HG03139 (cell line): Measurements from ENCODE around the gene HMGN3.

Experiments
- ATAC-seq: cut with Tn5 transposase; IDR thresholded peaks from one replicate; pipeline ENCODE4 v1.9.1; 2021; ENCODE audit not compliant: unreplicated experiment

HMGN3 gene

GRCh38 chr6:79188107-79188506 lies 46.4 kb downstream of the HMGN3 start:
- ATAC-seq, result no peak

DNA sequence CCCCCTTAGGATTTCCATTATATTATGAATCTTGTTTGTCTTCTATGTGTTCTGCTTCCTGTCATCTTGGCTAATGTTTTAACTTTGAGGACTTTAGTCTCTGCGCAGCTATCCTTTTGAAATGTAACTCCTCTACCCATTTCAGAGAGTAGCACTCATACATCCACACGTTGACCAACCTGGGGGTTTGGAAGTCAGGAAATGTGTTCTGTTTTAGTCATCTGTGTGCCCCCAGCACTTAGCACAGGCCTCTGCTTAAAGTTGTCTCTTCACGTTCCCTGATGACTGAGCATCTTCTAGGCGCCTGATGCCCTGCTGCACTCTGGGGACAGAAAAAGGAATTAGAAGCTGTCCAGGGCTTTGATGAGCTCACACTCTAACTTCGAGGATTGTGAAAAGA lies 47.9 kb downstream of the HMGN3 start:
- no peak for ATAC-seq

DNA sequence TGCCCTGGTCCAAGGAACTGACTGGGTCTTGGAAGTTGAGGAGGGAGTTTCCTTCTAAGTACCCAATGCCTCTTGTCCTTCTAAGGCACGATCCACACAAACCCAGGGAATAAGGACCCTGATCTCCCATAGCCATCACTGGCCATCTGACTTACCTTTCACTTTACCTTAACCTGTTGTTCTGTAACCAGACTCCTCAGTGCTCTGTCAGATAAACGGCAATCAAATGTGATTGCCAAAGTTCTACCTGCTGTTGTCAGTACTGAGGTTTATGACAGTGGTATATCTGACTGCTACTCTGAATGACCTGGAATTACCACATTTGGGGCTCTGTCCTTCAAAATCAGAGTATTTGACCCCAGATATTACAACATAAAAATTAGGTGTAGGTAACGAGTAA lies 49.8 kb downstream of the HMGN3 start:
- no peak for ATAC-seq

DNA sequence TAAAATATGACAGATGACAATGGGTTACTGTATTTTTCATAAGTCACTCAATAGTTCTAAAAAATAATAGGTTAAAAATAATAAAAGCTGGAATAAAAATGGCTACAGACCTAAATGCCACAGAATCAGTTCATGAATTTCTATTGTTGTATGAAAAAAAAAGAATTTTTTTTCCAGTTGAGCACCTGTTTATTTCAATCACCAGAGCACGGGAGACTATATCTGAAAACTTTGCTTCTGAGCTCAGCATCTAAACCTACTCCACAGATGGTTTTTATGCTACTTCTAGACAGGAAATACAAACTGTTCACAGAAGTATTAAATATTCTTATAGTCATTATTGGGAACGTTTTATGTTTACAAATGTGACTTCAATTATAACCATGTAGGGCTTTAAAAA lies 50.4 kb downstream of the HMGN3 start:
- no peak for ATAC-seq

DNA sequence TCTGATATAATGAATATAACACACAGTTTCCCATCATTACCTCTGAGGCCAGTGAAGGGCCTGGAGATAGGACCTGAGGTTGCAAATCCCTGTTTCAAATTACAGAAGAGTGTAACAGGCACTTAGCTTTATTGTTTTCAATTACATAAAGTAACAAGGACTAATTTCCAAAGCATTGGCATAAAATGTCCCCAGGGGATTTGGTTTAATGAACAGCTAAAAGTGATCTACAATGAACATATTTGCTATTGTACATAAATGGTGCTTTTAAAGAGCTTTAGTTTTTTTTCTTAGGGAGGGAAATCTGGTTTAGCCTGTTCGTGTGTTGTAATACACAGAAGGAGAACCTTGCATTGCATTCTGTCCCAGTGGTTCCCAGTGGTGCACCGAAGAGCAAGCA lies 54.4 kb downstream of the HMGN3 start:
- ATAC-seq, result no peak

GRCh38 chr6:79173378-79173777 lies 61.1 kb downstream of the HMGN3 start:
- ATAC-seq, result no peak

- ATAC-seq, result no peak
Measured at GRCh38 chr6:79170959-79171358, 63.5 kb downstream of the HMGN3 start.

DNA sequence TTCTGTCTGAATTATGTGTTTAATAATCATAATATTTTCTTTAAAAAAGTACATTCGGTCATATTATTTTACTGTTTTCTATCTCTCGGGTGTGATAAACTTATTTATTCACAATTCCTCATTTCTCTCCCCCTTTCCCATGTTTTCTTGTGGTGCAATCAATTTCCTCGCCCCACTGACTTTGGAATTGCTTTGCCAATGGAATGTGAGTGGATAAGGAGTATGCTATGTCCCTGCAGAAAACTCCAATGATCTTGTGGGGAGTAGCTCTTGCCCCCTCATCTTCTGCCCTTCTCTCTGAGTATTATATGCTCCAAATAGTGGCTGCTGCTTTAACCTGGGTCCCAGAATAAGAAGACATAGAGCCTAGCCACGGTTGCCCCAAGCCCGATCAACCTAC lies 64.1 kb downstream of the HMGN3 start:
- ATAC-seq, result no peak

GRCh38 chr6:79168695-79168980 lies 65.8 kb downstream of the HMGN3 start:
- no peak for ATAC-seq

DNA sequence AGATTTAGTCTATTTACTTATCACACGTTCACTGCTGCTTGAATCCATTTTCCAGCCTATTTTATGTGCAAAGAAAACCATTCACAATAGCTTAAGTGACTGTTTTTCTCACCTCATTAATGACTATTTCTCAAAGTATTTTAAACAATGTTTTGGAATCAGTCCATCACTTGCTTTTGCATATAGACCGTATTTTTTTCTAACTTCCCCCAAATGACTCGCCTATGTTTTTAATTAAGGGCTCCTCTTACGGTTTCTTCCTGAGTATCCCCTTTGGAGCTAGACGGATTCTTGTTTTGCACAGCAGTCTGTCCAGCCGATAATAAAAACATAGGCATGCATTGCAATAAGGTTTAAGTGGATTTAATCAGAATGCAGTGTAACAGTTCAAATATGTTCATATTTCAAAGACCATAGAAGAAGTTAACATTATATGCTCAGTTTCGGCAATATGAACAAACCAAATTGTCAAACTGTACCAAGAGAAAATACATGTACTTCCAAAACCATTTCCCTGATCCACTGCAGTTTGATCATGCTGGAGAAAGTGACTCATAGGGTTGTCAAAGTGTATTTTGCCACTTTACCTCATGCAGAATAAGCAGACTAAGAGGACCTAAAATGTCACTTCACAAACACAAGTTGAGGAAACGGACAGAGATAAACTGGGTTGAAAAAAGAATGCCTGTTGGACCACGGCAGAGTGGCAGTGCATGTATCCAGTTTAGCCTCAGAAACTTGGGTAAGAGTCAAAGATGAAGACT lies 66.4 kb downstream of the HMGN3 start:
- no peak for ATAC-seq

- ATAC-seq, result no peak
Measured at GRCh38 chr6:79159846-79160245, 74.6 kb downstream of the HMGN3 start.

GRCh38 chr6:79158856-79159516 lies 75.5 kb downstream of the HMGN3 start:
- no peak for ATAC-seq

DNA sequence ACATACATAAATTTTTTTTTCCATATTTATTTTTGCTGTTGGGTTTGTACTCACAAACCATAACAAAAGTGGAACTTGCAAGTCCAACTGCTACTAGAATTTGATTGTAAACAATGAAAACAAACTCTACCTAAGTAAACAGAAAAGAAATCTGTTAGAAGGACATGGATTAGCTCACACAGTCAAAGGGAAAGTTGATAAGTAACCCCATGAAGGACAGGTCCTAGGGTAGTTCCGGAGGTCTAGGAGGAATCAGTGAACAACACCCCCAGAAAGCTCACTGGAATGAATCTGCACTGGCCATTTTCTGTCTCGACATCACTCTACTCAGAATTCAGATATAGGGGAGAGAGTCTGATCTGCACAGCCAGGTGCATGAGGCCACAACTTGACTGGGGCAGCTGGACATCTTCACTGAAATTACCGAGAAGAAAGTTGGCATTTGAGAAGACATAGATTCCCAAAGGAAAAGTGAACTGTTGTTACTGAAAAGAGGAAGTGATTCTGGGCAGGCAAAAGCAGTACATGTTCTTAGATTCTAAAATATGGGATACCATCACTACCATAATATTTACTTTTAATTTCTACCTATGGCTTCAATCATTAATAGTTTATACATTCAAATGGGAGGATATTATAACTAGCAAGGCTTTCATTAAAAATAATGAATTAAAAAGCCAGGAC lies 76.4 kb downstream of the HMGN3 start:
- no peak for ATAC-seq

DNA sequence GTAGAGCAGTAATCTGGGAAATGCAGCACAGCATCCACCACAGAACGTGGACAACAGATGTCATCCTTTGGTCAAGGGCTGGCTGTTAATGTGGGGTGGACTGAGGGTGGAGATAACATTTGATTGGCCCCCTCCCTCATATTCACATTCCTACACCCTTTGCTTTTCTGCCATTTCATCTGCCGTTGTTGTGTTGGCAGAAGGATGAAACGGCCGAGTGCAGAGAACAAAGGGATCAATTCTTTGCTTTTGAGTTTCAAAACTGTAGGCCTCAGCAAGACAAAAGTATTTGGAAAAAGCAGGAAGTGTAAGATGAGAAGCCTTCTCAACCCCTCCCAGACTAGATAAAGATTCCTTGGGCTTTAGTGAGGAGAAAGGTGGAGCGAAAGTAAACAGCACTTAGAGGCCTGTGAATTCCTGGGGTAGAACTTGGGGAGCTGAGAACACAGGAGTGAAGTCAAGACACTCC lies 82.2 kb downstream of the HMGN3 start:
- no peak for ATAC-seq
